Prostate gland (tissue), 2 donors: ENCODE measurements around the gene BIRC7. TPM values are rescaled to one million over a fixed set of nuclear protein-coding genes. Genes with fewer than 3 reads are reported as not detected.

ENCODE experiments used
- DNase-seq: peaks from one replicate; pipeline ENCODE4 v3.0.0-alpha.2; 2019; ENCODE audit warnings: low spot score
- H3K27ac ChIP-seq, 2 donors: fragments of 200-600 bp; sonication (generic); 2 replicates each; pipeline ENCODE4 v1.5.1; 2017 to 2019
- H3K27me3 ChIP-seq: fragments of 200-600 bp; sonication (generic); replicated peaks from 2 replicates; pipeline ENCODE4 v1.5.1; 2019; ENCODE audit not compliant: insufficient read depth
- H3K36me3 ChIP-seq, 2 donors: fragments of 200-600 bp; sonication (generic); 1 replicate in 1 of 2; 2 replicates in 1 of 2; pipeline versions ENCODE4 v1.5.1 to v1.8.1; 2017 to 2019
- H3K4me1 ChIP-seq: fragments of 200-600 bp; sonication (generic); replicated peaks from 2 replicates; pipeline ENCODE4 v1.5.1; 2019
- H3K4me3 ChIP-seq, 2 donors: fragments of 200-600 bp; sonication (generic); 2 replicates each; pipeline ENCODE4 v1.5.1; 2017 to 2019
- H3K9me3 ChIP-seq: fragments of 200-600 bp; sonication (generic); 2 replicates; pipeline ENCODE4 v1.5.1; 2017
- POLR2A ChIP-seq: fragments of 450-650 bp; IDR thresholded peaks from one replicate; pipeline ENCODE4 v1.6.1; 2016; ENCODE audit warnings: antibody characterized with exemption, mild to moderate bottlenecking
- POLR2AphosphoS5 ChIP-seq: sonication (generic); formaldehyde crosslinking; IDR thresholded peaks from one replicate; pipeline ENCODE4 v1.6.1; 2017; ENCODE audit warnings: antibody characterized with exemption
- WGBS: methylation state at CpG from one replicate; pipeline ENCODE4 v1.1.5; 2018; 5-methylcytosine and 5-hydroxymethylcytosine counted together
- intact Hi-C: fragments of 100-400 bp; cut with DNase I; formaldehyde crosslinking; loops from one replicate; pipeline ENCODE4 v1.14.2; 2022
- total RNA-seq, 2 donors: library from RNA; depleted of rRNA; stranded (reverse); fragments of >200 nt; gene quantifications; one replicate each; pipeline ENCODE4 v1.1.0, GENCODE V29; 2016
- TF ChIP-seq, protein P1 (sequence below), 4 experiments: fragments of 200-600 bp in 2 of 4; fragments of 450-650 bp in 2 of 4; sonication (generic) in 2 of 4; IDR thresholded peaks; 1 replicate in 3 of 4; 2 replicates in 1 of 4; pipeline ENCODE4 v1.5.1; 2016 to 2019; ENCODE audit warnings: antibody characterized with exemption in 4 of 4, mild to moderate bottlenecking in 2 of 4, moderate library complexity in 2 of 4

The BIRC7 gene
- total RNA-seq, 2 donors from 2014 or later, result not detected

DNA sequence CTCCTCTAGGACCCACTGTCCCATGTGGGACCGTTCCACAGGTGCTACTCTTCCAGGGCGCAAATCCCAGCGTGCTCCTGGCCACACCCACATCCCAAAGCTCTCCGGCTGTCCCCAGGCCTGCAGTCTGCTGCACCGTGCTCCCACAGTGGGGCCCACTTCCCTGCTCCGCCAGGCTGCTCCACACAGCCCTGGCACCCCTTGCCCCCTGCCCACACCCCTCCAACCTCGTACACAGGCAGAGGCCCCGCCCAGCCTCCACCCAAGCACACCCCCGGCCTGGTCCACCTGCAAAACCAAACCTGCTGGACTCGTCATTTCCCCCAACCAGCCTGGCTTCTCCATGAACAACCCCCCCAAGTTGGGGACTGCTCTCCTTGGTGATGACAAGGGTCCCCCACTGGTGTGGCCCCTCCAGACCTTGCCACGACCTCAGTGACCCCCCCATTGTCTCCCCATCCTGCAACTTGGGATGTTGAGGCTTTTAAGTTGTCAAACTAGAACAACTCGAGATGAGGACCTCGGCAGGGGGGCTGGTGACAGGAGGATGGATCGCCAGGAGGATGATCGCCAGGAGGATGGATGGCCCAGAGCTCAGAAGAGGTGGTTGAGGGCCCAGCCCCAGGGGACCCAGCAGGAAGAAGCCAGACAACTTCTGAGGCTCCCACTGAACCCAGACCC lies 46.9 kb upstream of the BIRC7 start:
- H3K4me1 ChIP-seq, result no peaks in the 10 kb centered on the region
- WGBS, result 60% methylated on average over 15 of the region's 15 CpGs
- no peak overlapping the region for H3K4me3 ChIP-seq

DNA sequence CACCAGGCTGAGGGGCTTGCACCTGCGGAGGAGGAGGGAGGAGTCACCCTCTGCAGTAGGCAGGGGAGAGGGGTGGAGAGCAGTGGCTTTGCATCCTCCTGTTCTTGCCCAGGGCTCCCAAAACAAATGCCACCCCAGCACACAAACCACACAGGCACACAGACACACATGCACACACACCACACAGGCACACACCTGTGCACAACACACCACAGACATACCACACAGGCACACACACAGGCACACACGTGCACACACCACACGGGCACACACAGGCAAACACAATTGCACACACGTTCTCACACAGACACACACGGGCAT lies 46.4 kb upstream of the BIRC7 start:
- intact Hi-C loops, result no loop called here

More for the DNA sequence above, 46.9 kb upstream of the BIRC7 start:
- Histone ChIP-seq H3K36me3 (no peaks in the 10 kb centered on the region), H3K27me3 (no peaks in the 10 kb centered on the region), H3K27ac (no peak overlapping the region), H3K9me3 (no peaks in the 10 kb centered on the region)
- intact Hi-C loops, result no loop called here
- no peak for TF ChIP-seq POLR2AphosphoS5
- no peak for TF ChIP-seq POLR2A
- TF ChIP-seq, protein P1, sequence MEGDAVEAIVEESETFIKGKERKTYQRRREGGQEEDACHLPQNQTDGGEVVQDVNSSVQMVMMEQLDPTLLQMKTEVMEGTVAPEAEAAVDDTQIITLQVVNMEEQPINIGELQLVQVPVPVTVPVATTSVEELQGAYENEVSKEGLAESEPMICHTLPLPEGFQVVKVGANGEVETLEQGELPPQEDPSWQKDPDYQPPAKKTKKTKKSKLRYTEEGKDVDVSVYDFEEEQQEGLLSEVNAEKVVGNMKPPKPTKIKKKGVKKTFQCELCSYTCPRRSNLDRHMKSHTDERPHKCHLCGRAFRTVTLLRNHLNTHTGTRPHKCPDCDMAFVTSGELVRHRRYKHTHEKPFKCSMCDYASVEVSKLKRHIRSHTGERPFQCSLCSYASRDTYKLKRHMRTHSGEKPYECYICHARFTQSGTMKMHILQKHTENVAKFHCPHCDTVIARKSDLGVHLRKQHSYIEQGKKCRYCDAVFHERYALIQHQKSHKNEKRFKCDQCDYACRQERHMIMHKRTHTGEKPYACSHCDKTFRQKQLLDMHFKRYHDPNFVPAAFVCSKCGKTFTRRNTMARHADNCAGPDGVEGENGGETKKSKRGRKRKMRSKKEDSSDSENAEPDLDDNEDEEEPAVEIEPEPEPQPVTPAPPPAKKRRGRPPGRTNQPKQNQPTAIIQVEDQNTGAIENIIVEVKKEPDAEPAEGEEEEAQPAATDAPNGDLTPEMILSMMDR (IDR thresholded peaks at IDR 0.05), result no peak
- no peak for DNase-seq

DNA sequence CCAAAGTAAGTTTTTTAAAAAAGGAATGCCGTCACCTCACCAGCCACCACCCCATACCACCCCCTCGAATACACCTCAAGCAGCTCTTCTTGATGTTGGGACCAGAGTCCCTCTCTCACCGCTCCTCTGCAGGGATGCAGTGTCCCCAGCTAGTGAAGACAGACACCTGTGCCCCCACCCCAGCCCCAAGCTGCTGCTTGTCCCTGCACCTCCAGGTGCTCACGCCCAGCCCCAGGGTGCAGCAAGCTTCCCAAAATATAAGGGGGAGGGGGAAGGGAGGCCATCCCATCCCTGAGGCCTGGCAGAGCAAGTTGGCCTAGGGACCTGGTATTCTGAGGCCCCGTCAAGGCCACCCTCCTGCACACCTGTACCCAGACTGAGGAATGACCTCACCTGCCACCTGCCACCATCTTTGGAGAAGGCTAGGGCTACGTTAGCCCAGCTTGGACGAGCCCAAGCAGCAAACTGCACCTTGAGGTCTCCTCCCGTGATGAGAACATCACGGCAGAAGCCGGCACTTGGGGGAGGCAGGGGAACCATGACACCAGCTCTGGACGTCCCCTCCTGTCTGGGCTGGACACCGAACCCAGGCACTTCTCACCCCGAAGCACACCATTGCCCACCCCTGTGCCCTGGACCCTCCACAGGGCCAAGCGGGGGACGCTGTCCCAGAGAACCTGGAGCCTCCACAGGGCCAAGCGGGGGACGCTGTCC lies 45.7 kb upstream of the BIRC7 start:
- DNase-seq, result no peak
- no peaks in the 10 kb centered on the region for H3K27me3 ChIP-seq
- 93% methylated on average over 16 of the region's 17 CpGs for WGBS
- H3K4me1 ChIP-seq, result peaks cover 5% of the 10 kb centered on the region
- no peak overlapping the region for H3K27ac ChIP-seq
- H3K9me3 ChIP-seq, result no peaks in the 10 kb centered on the region
- H3K36me3 ChIP-seq, result no peaks in the 10 kb centered on the region
- TF ChIP-seq, protein P1 (IDR thresholded peaks at IDR 0.05), result no peak
- no peak for TF ChIP-seq POLR2AphosphoS5
- no peak for TF ChIP-seq POLR2A
- H3K4me3 ChIP-seq, result no peak overlapping the region
- intact Hi-C loops, result no loop called here

More for the DNA sequence above, 46.4 kb upstream of the BIRC7 start:
- DNase-seq, result no peak
- Histone ChIP-seq H3K4me1 (peaks cover 4% of the 10 kb centered on the region), H3K27ac (no peak overlapping the region), H3K36me3 (no peaks in the 10 kb centered on the region), H3K4me3 (no peak overlapping the region), H3K9me3 (no peaks in the 10 kb centered on the region), H3K27me3 (no peaks in the 10 kb centered on the region)
- WGBS, result 86% methylated on average over 5 of the region's 5 CpGs
- no peak for TF ChIP-seq POLR2AphosphoS5
- TF ChIP-seq, protein P1 (IDR thresholded peaks at IDR 0.05), result no peak
- no peak for TF ChIP-seq POLR2A

DNA sequence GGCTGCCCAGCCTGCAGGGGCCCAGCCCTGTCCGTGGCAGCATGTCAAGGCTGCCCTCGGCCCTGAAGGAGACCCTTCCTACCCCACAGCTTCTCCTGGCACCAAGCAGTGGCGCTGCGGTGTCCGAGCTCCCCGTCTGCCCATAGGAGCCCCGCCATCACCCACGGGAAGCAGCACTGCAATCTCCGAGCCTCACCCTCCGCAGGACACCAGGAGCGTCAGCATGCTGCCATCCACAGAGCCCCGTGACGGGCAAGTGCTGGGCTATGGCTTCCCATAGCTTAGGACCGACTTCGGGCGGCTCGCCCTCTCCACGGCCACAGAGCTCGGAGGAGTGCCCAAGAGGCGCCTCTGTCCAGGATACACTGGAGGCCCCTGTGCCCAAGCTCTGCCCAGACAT lies 44.9 kb upstream of the BIRC7 start:
- WGBS, result 92% methylated on average over 20 of the region's 20 CpGs
- H3K27me3 ChIP-seq, result no peaks in the 10 kb centered on the region
- TF ChIP-seq, protein P1 (IDR thresholded peaks at IDR 0.05), result no peak
- no peaks in the 10 kb centered on the region for H3K9me3 ChIP-seq
- H3K4me3 ChIP-seq, result no peak overlapping the region
- peaks cover 5% of the 10 kb centered on the region for H3K4me1 ChIP-seq
- H3K36me3 ChIP-seq, result no peaks in the 10 kb centered on the region
- no peak for DNase-seq
- intact Hi-C loops, result no loop called here
- H3K27ac ChIP-seq, result no peak overlapping the region

DNA sequence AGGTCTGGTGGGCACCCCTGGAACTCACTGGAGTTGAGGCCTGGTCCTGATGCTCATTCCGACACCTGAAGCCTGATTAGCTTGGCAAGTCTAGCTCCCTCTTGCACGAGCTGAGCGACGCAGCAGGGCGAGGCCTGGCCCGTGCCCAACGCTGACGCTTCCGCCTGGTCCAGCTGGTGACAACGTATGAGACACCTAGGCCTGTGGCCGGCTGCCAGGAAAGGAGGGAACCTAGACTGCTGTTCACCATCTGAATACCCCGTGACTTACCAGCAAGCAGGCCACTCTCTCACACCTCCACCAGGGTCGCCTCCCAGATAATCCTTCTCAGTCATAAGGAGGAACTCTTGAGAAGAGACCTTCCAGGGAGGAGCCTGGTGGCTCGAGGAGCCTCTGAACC lies 44.3 kb upstream of the BIRC7 start:
- Histone ChIP-seq H3K36me3 (no peaks in the 10 kb centered on the region), H3K27ac (no peak overlapping the region), H3K4me1 (peaks cover 5% of the 10 kb centered on the region), H3K4me3 (no peak overlapping the region), H3K9me3 (no peaks in the 10 kb centered on the region), H3K27me3 (no peaks in the 10 kb centered on the region)
- intact Hi-C loops, result no loop called here
- 53% methylated on average over 14 of the region's 14 CpGs for WGBS
- DNase-seq, result no peak
- TF ChIP-seq POLR2A, result no peak
- TF ChIP-seq, protein P1 (IDR thresholded peaks at IDR 0.05), result no peak
- TF ChIP-seq POLR2AphosphoS5, result no peak
